GM19238 (cell line): ENCODE data around the gene CCDC78.

ENCODE experiments used
- DNase-seq: peaks from one replicate; pipeline ENCODE4 v3.0.0; 2011; ENCODE audit warnings: low spot score; ENCODE audit not compliant: insufficient read length

Gene CCDC78

DNA sequence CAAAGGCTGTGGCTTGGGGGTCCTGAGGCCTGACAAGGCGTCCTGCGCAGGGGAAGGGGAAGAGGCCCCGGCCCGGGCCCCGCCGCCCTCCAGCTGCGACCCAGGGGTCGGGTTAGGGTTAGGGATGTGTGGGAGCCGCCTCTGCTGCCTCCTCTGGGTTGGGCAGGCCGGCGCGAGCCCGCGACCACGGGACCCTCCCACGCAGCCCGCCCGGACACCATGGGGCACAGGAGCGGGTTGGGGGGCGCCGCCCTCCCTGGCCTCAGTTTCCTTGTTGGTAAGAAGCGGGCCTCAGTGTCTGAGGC, 14.2 kb upstream of the CCDC78 start:
- no peak for DNase-seq

DNA sequence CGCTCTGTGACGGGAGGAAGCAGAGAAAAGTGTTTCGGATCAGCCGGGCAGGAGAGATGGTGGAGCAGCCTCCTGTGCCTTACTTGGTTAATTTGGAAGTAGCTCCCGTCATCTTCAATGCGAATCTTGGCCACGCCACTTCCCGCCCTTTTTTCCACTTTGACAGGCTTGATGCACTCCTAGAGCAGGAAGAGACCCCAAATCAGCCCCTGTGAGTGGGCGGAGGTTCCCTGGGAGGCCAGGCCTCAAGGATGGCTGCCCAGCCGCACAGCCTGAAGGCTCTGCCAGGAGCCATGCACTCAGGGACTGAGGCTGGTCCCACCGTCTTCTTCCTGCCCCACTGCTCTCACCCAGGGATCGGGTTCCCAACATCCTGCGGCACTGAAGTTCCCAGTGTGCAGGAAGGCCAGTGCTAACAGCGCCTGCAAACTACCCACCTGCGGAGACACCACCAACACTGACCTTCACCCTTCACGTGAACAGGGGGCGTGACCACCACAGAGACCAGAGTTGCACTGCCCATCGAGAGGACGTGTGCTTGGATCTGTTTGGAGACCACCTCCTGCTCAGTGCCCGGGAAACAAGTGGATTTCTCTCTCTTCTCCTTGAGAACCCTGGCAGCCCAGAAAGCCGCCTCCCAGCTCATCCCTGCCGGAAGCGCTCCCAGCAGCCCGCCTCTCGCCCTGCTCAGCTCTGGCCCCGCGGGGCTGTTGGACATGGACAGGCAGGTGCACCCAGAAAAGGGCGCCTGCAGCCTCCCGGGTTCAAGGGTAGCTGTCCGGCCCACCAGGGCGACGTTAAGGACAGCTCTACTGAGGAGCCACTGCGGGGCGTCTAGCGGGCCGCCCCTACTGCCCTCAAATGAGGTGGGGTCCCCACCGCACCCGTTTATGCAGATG, 13.6 kb upstream of the CCDC78 start:
- no peak for DNase-seq

DNA sequence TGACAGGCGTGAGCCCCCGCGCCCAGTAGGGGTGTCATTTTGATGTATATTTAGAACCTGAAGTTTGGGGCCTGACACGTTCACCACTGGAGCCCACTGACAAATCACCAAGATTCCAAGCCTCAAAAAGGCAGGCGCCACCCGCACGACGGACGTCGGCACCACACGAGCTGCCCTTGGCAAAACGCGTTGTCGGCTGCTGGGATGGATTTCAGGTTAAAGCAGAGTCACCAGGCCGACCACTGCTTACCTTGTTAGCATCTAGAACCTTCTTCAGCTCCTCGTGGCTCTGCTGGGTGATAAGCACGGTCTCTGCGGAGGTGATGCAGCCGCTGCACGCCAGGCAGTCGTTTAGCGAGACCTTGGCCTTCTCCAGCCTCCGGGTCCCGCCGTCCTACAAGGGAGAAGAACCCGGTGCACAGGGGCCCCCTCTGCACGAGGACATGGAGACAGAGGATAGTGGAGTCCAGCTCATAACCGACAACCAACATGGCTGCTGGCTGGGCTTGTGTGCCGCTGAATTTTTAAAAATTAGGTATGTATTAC, 10.8 kb upstream of the CCDC78 start:
- DNase-seq: no peak

DNA sequence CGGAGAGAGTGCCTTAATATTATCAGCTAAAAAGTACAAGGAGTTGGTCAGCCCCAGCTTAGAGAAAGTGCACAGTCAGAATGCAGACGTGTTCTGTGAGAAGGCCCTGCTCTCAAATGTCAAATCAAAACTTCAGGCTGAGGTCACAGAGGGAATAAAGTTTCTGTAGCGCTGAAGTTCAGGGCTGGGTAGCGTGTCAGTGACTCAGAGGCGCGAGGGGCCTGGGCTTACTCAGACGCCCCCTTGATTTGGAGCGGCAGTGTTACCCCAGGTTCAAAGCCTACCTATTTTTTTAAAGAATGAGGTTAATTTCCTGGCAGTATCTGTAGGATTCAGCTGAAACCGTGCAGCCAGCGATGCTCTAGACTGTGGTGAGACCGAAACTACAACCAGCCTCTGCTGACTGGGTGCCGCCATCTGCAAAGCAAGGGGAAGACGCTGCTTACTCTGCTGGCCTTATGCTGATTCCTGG, 9.8 kb upstream of the CCDC78 start:
- no peak for DNase-seq

DNA sequence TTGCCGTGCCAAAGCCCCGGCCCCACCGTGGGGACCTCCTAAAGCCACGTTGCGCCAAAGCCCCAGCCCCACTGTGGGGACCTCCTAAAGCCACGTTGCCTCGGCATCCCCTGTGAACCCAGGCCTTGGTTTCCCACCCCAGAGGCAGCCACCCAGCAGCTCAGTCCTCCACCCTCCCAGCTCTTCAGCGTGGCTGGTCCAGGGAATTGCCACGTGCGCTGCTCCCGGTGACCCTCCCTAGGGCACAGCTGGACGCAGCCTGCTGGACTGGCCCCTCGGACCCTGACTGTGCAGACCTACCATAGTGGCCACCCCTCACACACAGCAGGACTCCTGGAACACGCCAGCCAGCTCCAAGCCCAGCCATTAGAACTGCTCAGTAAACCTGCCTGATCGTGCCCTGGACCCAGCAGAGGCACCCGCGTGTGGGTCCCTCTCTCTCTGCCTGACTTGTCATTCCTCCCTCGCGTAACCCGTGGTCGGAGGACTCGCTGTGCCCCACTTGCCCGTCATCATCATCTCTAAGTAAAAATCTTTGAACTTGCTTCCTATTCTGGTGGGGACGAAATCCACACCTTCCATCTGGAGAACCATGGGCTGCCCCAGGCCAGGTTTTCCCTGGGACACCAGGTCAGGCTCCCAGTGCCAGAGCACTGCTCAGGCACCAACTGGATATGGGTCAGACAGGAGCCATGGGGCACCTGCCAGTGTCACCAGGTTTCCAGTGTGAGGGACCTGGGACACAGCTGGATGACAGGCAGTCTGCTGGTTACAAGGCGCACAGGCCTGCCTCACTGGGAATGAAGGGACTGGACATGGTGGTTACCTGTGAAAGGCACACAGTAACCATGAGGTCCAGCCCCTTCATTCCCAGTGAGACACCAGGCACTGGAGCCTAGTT, 9.0 kb upstream of the CCDC78 start:
- DNase-seq: no peak

DNA sequence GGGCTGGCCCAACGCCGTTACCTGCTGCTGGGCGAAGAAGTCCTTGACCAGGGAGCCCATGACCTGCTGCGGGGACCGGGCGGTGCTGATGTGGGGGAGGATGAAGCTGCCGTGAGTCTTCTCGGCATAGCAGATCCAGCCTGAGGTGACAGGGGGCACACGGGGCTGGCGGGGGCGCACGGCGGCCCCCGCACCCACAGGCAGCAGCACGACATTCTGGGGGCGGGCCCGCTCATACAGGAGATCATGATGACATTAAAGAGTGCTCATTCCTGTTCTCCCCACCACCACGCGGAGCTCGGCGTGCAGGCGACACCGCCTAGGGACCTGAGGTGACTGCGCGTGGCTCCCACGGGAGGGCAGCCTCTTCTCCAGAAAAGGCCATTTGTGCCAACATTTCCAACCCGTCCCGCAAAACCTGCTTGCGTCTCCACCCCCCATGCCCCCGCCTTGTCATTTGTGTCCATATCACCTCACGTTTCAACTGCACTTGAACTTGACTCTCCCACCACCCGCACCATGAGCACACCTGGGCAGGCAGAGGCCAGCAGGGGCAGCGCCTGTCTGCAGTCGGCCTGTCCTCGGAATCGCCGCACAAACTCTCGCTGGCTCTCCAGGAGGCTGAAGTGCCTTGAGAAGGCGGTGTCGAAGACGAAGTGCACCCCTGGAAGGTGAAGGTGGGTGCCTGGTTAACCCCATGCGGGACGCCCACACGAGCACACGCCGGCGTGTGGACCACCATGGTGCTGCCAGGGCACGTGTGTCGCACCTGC, 8.2 kb upstream of the CCDC78 start:
- DNase-seq: no peak

DNA sequence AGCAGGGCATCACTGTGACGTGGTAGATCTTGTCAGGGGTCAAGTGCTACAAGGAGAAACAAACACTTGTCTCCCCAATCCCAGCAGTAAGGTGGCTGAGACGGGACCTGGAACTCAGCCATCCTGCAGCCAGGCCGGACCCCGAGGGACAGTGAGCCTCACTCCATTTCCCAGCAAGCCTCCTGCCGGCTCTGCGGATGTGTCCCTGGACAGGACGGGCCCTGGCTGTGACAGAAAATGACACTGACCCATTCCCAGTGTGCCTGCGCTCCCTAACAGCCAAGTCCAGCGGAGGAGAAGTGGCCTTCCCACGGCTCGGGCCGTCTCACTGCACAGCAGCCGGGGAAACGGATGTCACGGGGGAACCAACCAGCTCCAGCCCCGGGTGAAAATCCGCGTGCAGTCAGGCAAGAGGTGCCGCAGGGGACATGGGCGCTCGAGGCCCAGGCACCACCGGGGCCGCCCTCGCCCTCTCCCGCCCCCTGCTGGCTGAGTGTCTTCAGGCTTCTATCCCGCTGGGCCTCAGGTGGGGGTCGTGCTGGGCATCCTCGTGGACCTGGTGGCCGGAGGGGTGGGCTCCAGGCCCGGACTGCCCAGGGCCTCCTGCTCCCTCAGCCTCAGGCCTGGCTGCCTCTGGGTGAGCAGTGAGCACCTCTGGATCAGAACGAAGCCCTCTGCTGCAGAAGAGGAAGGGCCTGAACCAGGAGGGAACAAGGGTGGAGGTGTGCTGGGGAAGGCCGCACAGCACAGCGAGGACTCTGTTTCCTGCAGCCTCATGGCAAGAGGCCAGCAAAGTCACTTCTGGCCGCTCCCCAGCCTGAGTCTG, 7.4 kb upstream of the CCDC78 start:
- no peak for DNase-seq

DNA sequence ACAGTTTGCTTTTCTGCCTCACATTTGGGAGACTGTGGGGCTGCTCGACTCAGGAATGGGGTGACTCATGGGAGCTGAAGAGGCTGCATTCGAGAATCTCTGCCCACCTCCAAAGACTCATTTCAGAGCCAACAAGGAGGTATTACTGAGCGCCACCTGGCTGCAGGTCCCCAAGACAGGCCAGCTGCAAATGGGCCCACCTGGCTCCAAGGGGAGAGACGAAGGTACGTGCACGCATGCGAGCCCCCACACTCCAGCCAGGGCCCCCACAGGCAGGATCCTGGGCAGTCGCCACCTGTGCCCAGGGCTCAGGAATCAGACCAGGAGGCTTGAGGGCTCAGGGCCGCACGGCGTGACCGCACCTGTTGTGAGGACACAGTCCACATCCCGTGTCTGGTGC, 6.7 kb upstream of the CCDC78 start:
- peak; percentile 0 for DNase-seq

DNA sequence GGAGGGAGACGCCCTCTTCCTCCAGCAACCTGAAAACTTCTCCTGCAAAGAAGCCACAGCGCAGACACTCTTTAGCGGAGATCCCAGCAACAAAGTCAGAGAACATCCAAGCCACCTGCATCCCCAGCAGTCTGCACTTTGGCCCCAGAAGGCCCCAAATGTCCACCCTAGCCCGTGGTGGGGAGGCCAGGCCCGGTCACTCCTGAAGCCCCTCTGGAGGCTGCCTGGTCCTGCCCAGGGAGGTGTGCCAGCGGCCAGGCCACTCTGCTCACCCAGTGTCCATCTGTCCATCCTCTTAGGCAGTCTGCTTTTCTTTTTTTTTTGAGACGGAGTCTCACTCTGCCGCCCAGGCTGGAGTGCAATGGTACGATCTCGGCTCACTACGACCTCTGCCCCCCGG, 6.1 kb upstream of the CCDC78 start:
- DNase-seq: no peak

DNA sequence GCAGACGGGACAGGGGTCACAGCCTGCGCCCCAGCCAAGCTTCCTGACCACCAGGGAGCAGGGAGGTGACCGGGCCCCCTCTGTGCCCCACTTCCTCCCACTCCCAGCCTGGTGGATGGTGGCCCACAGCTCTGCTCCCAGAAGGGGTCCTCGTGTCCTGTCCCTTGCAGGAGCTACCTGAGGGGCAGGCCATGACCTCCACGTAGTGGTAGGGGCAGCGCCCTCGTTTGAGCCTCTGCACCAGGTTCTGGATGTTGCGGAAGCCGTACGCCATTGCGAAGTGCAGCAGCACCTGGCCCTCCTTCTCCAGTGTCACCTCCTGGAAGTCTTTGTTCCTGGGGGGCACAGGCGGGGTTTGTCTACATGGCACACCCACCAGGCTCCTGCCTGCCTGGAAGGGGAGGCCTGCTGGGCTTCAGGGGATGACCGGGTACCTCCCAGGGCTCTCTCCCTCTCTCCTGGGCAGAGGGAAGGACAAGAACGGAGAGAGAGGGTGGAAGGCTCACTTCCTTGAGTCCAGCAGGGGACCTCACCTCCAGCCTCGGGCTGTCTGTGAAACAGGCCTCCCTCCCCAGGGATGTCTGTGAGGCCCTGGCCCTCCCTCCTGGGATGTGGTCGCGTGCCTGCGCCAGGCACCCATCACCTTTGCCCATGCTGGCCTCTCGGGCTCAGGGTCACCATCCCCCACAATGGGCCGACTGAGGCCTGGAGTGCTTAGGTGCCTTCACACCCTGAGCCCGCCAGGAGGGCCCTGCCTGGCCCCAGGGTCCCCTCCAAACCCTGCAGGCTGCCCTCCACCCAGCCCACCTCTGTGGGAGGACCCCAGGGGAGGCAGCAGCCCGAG, 4.6 kb upstream of the CCDC78 start:
- no peak for DNase-seq

DNA sequence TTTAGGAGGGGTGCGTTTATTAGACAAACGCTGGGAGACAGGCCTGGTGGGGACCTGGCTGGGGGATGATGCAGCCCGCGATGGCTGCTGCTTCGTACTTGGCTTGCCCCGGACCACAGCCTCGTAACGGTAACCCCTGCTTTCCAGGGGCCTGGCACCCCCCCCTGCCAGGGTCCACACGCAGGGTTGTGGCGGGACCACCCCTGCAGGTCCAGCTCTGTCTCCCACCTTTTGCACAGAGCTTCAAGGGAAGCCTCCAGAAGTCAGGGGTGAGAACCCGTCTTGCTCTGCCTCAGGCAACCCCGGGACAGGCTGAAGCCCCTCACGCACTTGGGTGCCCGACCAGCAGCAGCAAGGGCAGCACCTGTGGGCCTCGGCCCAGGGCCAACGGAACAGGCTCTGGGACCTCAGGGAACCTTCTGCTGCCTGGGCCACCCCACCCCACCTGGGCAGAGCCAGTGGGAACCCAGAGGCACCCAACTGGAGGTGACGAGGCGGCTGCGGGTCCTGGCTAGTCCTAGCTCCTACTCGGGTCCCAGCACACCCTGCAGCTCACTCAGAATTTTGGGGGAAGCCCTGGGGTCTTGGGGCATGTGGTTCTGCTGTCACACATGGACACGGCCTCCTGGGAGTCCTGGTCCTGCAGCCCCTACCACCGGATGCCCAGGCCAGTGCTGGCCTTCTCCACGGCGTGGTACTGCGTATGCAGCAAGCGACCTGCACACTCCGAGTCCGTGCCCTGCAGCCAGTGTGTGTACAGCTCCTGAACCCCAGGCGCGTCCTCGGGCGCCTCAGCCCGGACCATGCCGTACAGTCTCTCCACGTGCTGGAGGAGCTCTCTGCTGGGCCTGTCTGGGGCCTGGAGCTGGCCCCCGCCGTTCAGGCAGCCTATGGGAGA, 3.8 kb upstream of the CCDC78 start:
- DNase-seq: no peak

DNA sequence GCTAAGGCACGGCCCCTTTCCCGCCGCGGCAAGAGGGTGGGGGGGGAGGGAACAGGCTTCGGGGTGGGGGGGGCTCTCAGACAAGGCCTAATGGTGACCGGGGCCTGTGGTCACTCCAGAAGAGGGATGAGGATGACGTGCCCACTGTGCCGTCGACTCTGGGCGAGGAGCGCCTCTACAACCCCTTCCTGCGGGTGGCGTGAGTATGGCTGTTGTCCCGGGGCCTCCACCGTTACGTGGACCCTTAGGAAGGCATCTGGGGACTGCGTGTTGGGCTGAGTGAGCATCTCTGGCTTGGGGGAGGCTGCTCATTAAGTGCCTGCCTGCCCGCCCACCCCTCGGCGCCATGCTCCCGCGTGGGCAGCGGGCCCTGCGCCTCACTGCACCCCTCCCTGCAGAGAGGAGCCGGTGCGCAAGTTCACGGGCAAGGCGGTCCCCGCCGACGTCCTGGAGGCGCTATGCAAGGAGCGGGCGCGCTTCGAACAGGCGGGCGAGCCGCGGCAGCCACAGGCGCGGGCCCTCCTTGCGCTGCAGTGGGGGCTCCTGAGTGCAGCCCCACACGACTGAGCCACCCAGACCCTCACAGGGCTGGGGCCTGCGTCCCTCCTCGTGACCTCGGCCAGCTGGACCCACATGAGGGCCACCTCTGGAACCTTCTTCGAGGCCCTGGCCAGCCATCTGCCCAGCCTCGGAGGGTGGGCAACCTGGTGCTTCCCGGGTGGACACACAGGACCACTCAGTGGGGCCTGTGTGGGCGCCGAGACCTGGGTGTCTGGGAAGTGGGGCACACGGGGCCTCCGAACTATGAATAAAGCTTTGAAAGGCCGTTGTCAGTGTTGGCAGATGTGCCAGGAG, 2.9 kb upstream of the CCDC78 start:
- DNase-seq: no peak

DNA sequence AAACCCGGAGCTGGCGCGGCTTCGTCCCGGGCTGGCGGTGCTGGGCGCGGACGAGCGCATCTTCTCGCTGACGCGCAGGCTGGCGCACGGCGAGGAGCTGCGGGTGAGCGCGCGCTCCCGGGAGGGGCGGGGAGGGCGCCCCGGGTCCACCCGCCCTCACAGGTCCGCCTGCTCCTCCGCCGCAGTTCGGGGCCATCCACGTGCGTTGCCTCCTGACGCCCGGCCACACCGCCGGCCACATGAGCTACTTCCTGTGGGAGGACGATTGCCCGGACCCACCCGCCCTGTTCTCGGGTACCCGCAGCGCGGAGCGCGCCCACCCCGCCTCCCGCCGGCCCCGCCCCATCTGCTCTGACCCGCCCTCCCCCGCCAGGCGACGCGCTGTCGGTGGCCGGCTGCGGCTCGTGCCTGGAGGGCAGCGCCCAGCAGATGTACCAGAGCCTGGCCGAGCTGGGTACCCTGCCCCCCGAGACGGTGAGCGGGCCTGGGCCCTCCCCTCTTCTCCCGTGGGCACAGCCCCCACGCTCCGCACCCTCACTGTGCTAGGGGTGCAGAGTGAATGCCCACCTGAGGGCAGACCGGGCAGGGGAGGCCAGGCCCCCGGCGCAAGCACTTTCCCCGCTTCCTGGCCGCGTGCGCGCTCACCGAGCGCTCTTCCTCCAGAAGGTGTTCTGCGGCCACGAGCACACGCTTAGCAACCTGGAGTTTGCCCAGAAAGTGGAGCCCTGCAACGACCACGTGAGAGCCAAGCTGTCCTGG, 2.1 kb upstream of the CCDC78 start:
- DNase-seq: peak; percentile 88

DNA sequence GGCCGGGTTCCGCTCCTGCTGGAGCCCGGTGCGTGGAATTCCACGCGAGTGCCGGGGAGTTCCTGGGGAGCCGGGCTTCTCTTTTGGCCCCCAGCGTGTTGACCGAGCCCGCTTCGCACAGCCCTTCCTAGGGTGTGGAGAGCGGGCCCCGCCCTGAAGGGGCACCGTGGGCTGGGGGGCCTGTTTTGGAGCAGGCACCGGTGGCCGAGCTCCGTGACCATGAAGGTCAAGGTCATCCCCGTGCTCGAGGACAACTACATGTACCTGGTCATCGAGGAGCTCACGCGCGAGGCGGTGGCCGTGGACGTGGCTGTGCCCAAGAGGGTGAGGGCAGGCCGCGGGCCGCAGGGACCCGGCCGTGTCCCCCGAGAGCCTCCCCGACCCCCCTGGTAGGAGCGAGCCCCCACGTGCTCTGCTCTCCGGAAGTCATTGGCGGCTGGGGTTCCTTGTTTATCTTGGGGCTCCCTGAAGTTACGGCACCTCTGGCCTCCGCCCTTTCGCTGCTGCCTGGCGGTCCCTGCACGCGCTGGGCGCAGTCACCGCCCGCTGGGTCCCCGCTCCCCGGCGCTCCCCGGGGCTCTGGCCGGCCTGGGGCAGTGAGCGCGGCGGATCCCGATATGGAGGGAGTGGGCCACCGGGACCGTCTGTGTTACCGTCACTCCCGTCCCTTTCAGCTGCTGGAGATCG, 1.2 kb upstream of the CCDC78 start:
- DNase-seq: peak; percentile 54

DNA sequence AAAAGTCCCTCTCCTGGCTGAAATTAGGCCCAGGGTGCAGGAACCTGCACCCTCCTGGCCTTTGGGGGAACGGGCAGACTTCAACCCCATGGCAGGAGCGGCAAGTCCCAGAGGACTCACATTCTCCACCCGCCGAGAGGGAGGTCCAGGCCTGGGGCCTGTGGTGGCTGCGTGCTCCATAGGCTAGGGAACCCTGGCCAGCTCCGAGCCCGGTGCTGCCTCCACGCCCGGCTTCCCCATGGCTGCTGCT, 130 bp downstream of the CCDC78 start:
- DNase-seq: no peak

DNA sequence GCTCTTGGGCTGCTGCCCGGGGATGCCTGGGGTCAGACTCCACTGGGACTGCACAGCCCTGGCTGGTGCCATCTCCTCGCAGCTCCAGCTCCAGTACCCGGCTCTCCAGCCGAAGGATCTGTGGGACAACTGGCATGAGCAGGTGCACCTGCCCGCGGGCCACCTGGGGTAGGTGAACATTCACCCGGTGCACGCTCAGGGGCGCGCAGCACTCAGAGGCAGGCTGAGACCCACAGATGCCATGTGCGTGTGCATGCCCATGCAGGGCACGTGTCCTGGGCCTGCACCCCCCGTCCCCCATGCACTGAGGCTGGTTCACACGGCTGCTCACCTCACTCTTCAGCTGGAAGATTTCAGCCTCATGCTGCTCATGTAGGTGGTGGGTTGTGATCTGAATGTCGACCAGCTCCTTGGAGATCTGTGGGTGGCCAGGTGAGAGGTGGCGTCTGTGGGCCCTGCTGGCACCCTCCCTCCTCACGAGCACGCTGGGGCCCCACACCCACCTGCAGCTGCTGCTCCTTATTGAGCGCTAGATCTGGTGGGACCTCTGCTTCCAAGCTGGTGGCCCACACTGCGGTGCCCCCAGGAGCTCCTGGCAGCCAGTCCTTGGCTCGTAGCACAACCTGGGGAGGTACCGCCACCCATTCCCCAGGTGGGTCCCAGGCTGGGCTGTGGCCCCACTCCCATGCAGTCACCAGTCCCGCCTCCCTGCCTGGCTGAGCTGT, 618 bp downstream of the CCDC78 start:
- no peak for DNase-seq
